HCT116 (cell line): ENCODE measurements around the gene SLK.

ENCODE experiments used
- CTCF ChIP-seq, 3 experiments: fragments of 200-600 bp in 1 of 3; sonication (generic) in 1 of 3; IDR thresholded peaks in 2 of 3; conservative IDR thresholded peaks in 1 of 3; 2 replicates each; pipeline ENCODE4 v1.5.1; 2012 to 2017; ENCODE audit warnings: low read depth in 2 of 3, low read length in 2 of 3, antibody characterized with exemption in 1 of 3, borderline replicate concordance in 1 of 3, control low read depth in 1 of 3, mild to moderate bottlenecking in 1 of 3, mixed read lengths in 1 of 3, mixed run types in 1 of 3, moderate library complexity in 1 of 3; ENCODE audit not compliant: insufficient read depth in 1 of 3
- POLR2A ChIP-seq: IDR thresholded peaks from 2 replicates; pipeline ENCODE4 v1.7.0; 2011; ENCODE audit warnings: borderline replicate concordance; ENCODE audit not compliant: insufficient read depth, insufficient read length; ENCODE audit errors: extremely low read depth
- YY1 ChIP-seq: IDR thresholded peaks from 2 replicates; pipeline ENCODE4 v1.6.1; 2011; ENCODE audit warnings: low read length, low read depth, moderate library complexity, mild to moderate bottlenecking; ENCODE audit not compliant: insufficient replicate concordance; ENCODE audit errors: extremely low read depth

- TF ChIP-seq POLR2A (no peak), CTCF (IDR thresholded peaks at IDR 0.05 in 2 of 3, conservative IDR thresholded peaks at IDR 0.05 in 1 of 3; ENCODE audit: borderline replicate concordance in 1 of 3, insufficient read depth in 1 of 3, low read depth in 2 of 3, low read length in 2 of 3) (no peak), YY1 (no peak)
These were observed 110.3 kb downstream of the SLK start for GRCh38 chr10:104077247-104077646.
